Panc1 (cell line): Measurements from ENCODE around the gene ADCY1. TPM values are rescaled to one million over a fixed set of nuclear protein-coding genes. Genes with fewer than 3 reads are reported as not detected.

Experiments used
- ATAC-seq: fragments of 200-7000 bp; cut with Tn5 transposase; 2 replicates; pipeline ENCODE4 v1.9.1; 2020; ENCODE audit warnings: mild to moderate bottlenecking, moderate library complexity
- BruUV-seq: library from RNA; stranded (reverse); fragments of 400-500 nt; replicated peaks from 2 replicates; lab custom pipeline; 2021; lab: Mats Ljungman, UMichigan
- CTCF ChIA-PET: fragments of 300-600 bp; sonication (Branson Sonifier 250); formaldehyde crosslinking; loops from one replicate; lab custom pipeline; 2022; ENCODE audit warnings: antibody characterized with exemption; lab: Charles Lee
- POLR2A ChIA-PET: fragments of 300-600 bp; sonication (Branson Sonifier 250); formaldehyde crosslinking; loops from one replicate; lab custom pipeline; 2022; ENCODE audit warnings: antibody characterized with exemption; lab: Charles Lee
- DNase-seq: peaks from one replicate; pipeline ENCODE4 v3.0.0-alpha.2; 2010; ENCODE audit warnings: low read depth, low spot score
- H3K27ac ChIP-seq: 2 replicates; pipeline ENCODE4 v1.5.1; 2011; ENCODE audit warnings: mild to moderate bottlenecking, low read length, inconsistent platforms
- H3K27me3 ChIP-seq: fragments of 200-500 bp; sonication (Bioruptor generic); 2 replicates; pipeline ENCODE4 v1.6.0; 2014; ENCODE audit warnings: low read length, inconsistent platforms; ENCODE audit not compliant: control insufficient read depth, insufficient read depth
- H3K36me3 ChIP-seq: fragments of 200-500 bp; sonication (Bioruptor generic); 2 replicates; pipeline ENCODE4 v1.5.1; 2014; ENCODE audit warnings: inconsistent platforms, mild to moderate bottlenecking, low read length, moderate library complexity; ENCODE audit not compliant: control insufficient read depth, insufficient read depth
- H3K4me1 ChIP-seq: 2 replicates; pipeline ENCODE4 v1.5.1; 2011; ENCODE audit warnings: inconsistent platforms, mild to moderate bottlenecking, low read length, moderate library complexity; ENCODE audit not compliant: control insufficient read depth, insufficient read depth
- H3K4me3 ChIP-seq, 2 experiments: 2 replicates each; pipeline ENCODE4 v1.5.1; 2011 to 2012; ENCODE audit warnings: low read depth in 2 of 2, low read length in 2 of 2, mild to moderate bottlenecking in 2 of 2, inconsistent platforms in 1 of 2, moderate library complexity in 1 of 2
- H3K9me3 ChIP-seq: fragments of 200-500 bp; sonication (Bioruptor generic); 2 replicates; pipeline ENCODE4 v1.5.1; 2014; ENCODE audit warnings: low read depth, mild to moderate bottlenecking, inconsistent platforms, low read length, moderate library complexity; ENCODE audit not compliant: control insufficient read depth, insufficient read depth
- POLR2AphosphoS5 ChIP-seq: IDR thresholded peaks from 2 replicates; pipeline ENCODE4 v1.6.1; 2012; ENCODE audit warnings: mild to moderate bottlenecking, low read depth, low read length, moderate library complexity
- SIN3A ChIP-seq: IDR thresholded peaks from 2 replicates; pipeline ENCODE4 v1.6.1; 2012; ENCODE audit warnings: low read depth, mild to moderate bottlenecking, low read length, moderate library complexity, borderline replicate concordance; ENCODE audit not compliant: insufficient read depth
- TCF7L2 ChIP-seq: IDR thresholded peaks from 2 replicates; pipeline ENCODE4 v1.6.1; 2011; ENCODE audit warnings: mild to moderate bottlenecking, low read depth, low read length, inconsistent platforms
- in situ Hi-C: cut with HindIII; loops from 2 replicates; pipeline ENCODE4 v1.10.0; 2016; ENCODE audit warnings: low sequenced_read_pairs, low pct_unique_long_range_greater_than_20kb
- intact Hi-C: fragments of 100-400 bp; cut with micrococcal nuclease; formaldehyde crosslinking; loops from one replicate; pipeline ENCODE4 v1.10.0; 2022; ENCODE audit not compliant: unreplicated experiment
- total RNA-seq: library from RNA; stranded (reverse); gene quantifications from one replicate; pipeline ENCODE4 v1.2.1, GENCODE V29; 2021; ENCODE audit not compliant: unreplicated experiment
- TF ChIP-seq, protein P1 (sequence below), 2 experiments: IDR thresholded peaks; 2 replicates each; pipeline ENCODE4 v1.6.1; 2011 to 2012; ENCODE audit warnings: low read depth in 2 of 2, control low read depth in 1 of 2, low read length in 1 of 2, mild to moderate bottlenecking in 1 of 2, moderate library complexity in 1 of 2; ENCODE audit not compliant: insufficient read depth in 1 of 2
- TF ChIP-seq, protein P2 (sequence below): fragments of 450-650 bp; IDR thresholded peaks from 2 replicates; pipeline ENCODE4 v1.5.1; 2017; ENCODE audit warnings: mild to moderate bottlenecking

ADCY1 gene
- total RNA-seq, 1 experiment from 2014 or later = 2.1 TPM

DNA sequence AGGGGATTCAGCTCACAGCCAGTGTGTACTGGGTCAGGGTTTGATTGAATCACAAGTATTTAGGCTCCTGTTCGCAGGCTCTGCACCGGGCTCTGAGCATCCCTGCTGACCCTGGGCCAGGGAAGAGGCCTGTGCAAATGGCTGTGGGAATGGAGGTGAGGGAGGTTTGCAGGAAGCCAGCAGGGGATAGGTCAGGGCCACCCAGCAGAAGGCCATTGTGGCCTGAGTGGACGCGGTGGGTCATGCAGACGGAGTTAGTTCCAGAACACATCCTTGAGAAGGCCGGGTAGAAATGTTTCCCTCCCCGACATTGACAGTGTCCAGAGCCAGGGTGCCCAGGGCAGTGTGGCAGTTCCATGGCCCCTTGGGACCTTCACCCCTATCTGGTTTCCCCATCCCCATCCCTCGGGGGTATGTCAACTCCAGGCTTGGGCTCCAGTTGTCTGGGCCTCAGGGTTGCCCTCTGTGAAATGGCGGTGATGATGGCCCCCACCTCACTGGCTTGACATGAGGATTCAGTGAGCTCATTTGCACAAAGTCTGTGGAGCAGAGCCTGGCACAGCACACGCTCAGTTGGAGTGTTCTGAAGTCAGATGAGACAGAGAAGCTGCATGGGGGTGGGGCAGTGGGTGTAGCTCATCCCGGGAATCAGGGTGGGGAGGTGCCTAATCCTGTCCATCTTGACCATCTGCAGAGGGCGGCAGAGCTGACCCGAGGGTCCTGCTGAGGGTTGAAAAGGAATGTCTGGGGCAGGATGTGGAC lies 107.6 kb downstream of the ADCY1 start:
- intact Hi-C loops = no loop called here
- H3K27me3 ChIP-seq = peaks cover 6% of the 10 kb centered on the region
- TF ChIP-seq POLR2AphosphoS5 = no peak
- TF ChIP-seq, protein P1, sequence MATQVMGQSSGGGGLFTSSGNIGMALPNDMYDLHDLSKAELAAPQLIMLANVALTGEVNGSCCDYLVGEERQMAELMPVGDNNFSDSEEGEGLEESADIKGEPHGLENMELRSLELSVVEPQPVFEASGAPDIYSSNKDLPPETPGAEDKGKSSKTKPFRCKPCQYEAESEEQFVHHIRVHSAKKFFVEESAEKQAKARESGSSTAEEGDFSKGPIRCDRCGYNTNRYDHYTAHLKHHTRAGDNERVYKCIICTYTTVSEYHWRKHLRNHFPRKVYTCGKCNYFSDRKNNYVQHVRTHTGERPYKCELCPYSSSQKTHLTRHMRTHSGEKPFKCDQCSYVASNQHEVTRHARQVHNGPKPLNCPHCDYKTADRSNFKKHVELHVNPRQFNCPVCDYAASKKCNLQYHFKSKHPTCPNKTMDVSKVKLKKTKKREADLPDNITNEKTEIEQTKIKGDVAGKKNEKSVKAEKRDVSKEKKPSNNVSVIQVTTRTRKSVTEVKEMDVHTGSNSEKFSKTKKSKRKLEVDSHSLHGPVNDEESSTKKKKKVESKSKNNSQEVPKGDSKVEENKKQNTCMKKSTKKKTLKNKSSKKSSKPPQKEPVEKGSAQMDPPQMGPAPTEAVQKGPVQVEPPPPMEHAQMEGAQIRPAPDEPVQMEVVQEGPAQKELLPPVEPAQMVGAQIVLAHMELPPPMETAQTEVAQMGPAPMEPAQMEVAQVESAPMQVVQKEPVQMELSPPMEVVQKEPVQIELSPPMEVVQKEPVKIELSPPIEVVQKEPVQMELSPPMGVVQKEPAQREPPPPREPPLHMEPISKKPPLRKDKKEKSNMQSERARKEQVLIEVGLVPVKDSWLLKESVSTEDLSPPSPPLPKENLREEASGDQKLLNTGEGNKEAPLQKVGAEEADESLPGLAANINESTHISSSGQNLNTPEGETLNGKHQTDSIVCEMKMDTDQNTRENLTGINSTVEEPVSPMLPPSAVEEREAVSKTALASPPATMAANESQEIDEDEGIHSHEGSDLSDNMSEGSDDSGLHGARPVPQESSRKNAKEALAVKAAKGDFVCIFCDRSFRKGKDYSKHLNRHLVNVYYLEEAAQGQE (IDR thresholded peaks at IDR 0.05; ENCODE audit: insufficient read depth in 1 of 2, low read depth in 2 of 2, low read length in 1 of 2) = no peak
- TF ChIP-seq, protein P2, sequence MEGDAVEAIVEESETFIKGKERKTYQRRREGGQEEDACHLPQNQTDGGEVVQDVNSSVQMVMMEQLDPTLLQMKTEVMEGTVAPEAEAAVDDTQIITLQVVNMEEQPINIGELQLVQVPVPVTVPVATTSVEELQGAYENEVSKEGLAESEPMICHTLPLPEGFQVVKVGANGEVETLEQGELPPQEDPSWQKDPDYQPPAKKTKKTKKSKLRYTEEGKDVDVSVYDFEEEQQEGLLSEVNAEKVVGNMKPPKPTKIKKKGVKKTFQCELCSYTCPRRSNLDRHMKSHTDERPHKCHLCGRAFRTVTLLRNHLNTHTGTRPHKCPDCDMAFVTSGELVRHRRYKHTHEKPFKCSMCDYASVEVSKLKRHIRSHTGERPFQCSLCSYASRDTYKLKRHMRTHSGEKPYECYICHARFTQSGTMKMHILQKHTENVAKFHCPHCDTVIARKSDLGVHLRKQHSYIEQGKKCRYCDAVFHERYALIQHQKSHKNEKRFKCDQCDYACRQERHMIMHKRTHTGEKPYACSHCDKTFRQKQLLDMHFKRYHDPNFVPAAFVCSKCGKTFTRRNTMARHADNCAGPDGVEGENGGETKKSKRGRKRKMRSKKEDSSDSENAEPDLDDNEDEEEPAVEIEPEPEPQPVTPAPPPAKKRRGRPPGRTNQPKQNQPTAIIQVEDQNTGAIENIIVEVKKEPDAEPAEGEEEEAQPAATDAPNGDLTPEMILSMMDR = no peak
- TF ChIP-seq TCF7L2 = no peak
- TF ChIP-seq SIN3A = no peak
- H3K9me3 ChIP-seq = no peaks in the 10 kb centered on the region
- ChIA-PET POLR2A (no interaction called here), CTCF (no interaction called here)
- no peak overlapping the region for H3K27ac ChIP-seq
- ATAC-seq (no peak), DNase-seq (no peak)
- in situ Hi-C loops = no loop called here
- no TSS peak for BruUV-seq
- no peaks in the 10 kb centered on the region for H3K36me3 ChIP-seq
- no peaks in the 10 kb centered on the region for H3K4me1 ChIP-seq
- no peak overlapping the region for H3K4me3 ChIP-seq

DNA sequence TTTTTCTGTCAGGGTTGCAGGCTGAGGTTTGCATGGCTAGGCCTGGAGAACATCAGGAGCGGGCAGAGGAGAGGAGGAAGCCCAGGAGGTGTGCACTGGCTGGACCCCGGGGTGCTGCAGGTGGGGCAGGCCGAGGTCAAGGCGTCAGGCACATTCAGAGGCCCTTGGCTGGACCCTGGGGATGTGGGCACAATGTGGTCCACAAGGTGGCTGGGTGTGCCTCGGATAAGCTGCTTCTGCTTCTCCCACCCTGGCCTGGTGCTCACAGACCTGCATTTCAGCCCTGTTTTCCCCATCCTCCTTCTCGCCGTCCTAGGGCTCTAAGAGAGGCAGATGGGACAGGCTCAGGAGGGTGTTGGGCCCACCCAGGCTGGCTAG lies 108.2 kb downstream of the ADCY1 start:
- intact Hi-C loops = no loop called here
- Histone ChIP-seq H3K9me3 (no peaks in the 10 kb centered on the region), H3K4me3 (no peak overlapping the region), H3K27me3 (peaks cover 4% of the 10 kb centered on the region), H3K27ac (no peak overlapping the region), H3K4me1 (no peaks in the 10 kb centered on the region), H3K36me3 (no peaks in the 10 kb centered on the region)
- DNase-seq (no peak), ATAC-seq (no peak)
- CTCF ChIA-PET = no interaction called here
- in situ Hi-C loops = no loop called here
- POLR2A ChIA-PET = no interaction called here
- TF ChIP-seq, protein P2 = no peak
- TF ChIP-seq TCF7L2 (no peak), SIN3A (no peak), POLR2AphosphoS5 (no peak)
- TF ChIP-seq, protein P1 (IDR thresholded peaks at IDR 0.05; ENCODE audit: insufficient read depth in 1 of 2, low read depth in 2 of 2, low read length in 1 of 2) = no peak
- no TSS peak for BruUV-seq
